GM23338 (cell line): ENCODE data around the gene CACHD1.

Experiments
- CREB1 ChIP-seq: fragments of 250-450 bp; sonication (Bioruptor Pico); IDR thresholded peaks from 2 replicates; pipeline ENCODE4 v1.5.0; 2020; ENCODE audit warnings: low read depth, mild to moderate bottlenecking, moderate library complexity
- CTCF ChIP-seq, 2 experiments: fragments of 200-600 bp in 1 of 2; sonication (generic) in 1 of 2; conservative IDR thresholded peaks; 2 replicates each; pipeline versions ENCODE4 v1.5.1 to v1.6.1; 2016 to 2017; ENCODE audit warnings: antibody characterized with exemption in 2 of 2, low read depth in 2 of 2, mild to moderate bottlenecking in 2 of 2, moderate library complexity in 1 of 2
- ETS1 ChIP-seq: IDR thresholded peaks from 2 replicates; pipeline ENCODE4 v1.6.1; 2016; ENCODE audit warnings: antibody characterized with exemption
- EZH2 ChIP-seq: fragments of 200-600 bp; sonication (generic); IDR thresholded peaks from one replicate; pipeline ENCODE4 v1.8.0; 2017; ENCODE audit warnings: antibody characterized with exemption, mild to moderate bottlenecking, low read depth; ENCODE audit not compliant: unreplicated experiment
- EZH2phosphoT487 ChIP-seq: fragments of 200-600 bp; sonication (generic); IDR thresholded peaks from one replicate; pipeline ENCODE4 v1.8.1; 2018; ENCODE audit warnings: antibody characterized with exemption; ENCODE audit not compliant: unreplicated experiment
- JUNB ChIP-seq: IDR thresholded peaks from one replicate; pipeline ENCODE4 v1.6.1; 2016; ENCODE audit warnings: antibody characterized with exemption; ENCODE audit not compliant: unreplicated experiment
- NANOG ChIP-seq: IDR thresholded peaks from 2 replicates; pipeline ENCODE4 v1.6.1; 2016; ENCODE audit warnings: antibody characterized with exemption, borderline replicate concordance
- POLR2AphosphoS5 ChIP-seq: IDR thresholded peaks from 2 replicates; pipeline ENCODE4 v1.6.1; 2016; ENCODE audit warnings: antibody characterized with exemption, low read depth
- ZNF114 ChIP-seq: fragments of 250-450 bp; sonication (Bioruptor Pico); IDR thresholded peaks from 2 replicates; pipeline ENCODE4 v1.5.0; 2020; ENCODE audit warnings: mild to moderate bottlenecking, moderate library complexity
- TF ChIP-seq, protein P1 (sequence below): IDR thresholded peaks from one replicate; pipeline ENCODE4 v1.6.1; 2018; ENCODE audit warnings: antibody characterized with exemption; ENCODE audit not compliant: unreplicated experiment

GRCh38 chr1:64424412-64424811 is 45.5 kb upstream of the CACHD1 start:
- TF ChIP-seq CREB1 (CRISPR knock-in tag): no peak
- no peak for TF ChIP-seq EZH2
- TF ChIP-seq CTCF (conservative IDR thresholded peaks at IDR 0.05; ENCODE audit: low read depth in 2 of 2): no peak
- no peak for TF ChIP-seq EZH2phosphoT487
- TF ChIP-seq, protein P1, sequence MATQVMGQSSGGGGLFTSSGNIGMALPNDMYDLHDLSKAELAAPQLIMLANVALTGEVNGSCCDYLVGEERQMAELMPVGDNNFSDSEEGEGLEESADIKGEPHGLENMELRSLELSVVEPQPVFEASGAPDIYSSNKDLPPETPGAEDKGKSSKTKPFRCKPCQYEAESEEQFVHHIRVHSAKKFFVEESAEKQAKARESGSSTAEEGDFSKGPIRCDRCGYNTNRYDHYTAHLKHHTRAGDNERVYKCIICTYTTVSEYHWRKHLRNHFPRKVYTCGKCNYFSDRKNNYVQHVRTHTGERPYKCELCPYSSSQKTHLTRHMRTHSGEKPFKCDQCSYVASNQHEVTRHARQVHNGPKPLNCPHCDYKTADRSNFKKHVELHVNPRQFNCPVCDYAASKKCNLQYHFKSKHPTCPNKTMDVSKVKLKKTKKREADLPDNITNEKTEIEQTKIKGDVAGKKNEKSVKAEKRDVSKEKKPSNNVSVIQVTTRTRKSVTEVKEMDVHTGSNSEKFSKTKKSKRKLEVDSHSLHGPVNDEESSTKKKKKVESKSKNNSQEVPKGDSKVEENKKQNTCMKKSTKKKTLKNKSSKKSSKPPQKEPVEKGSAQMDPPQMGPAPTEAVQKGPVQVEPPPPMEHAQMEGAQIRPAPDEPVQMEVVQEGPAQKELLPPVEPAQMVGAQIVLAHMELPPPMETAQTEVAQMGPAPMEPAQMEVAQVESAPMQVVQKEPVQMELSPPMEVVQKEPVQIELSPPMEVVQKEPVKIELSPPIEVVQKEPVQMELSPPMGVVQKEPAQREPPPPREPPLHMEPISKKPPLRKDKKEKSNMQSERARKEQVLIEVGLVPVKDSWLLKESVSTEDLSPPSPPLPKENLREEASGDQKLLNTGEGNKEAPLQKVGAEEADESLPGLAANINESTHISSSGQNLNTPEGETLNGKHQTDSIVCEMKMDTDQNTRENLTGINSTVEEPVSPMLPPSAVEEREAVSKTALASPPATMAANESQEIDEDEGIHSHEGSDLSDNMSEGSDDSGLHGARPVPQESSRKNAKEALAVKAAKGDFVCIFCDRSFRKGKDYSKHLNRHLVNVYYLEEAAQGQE: no peak
- TF ChIP-seq NANOG: no peak
- TF ChIP-seq POLR2AphosphoS5: no peak
- TF ChIP-seq ZNF114 (CRISPR knock-in tag): no peak
- no peak for TF ChIP-seq JUNB
- no peak for TF ChIP-seq ETS1
